Panc1 (cell line): ENCODE measurements around the gene PNLDC1.

ENCODE experiments used
- POLR2AphosphoS5 ChIP-seq: IDR thresholded peaks from 2 replicates; pipeline ENCODE4 v1.6.1; 2012; ENCODE audit warnings: mild to moderate bottlenecking, low read depth, low read length, moderate library complexity
- SIN3A ChIP-seq: IDR thresholded peaks from 2 replicates; pipeline ENCODE4 v1.6.1; 2012; ENCODE audit warnings: low read depth, mild to moderate bottlenecking, low read length, moderate library complexity, borderline replicate concordance; ENCODE audit not compliant: insufficient read depth
- TF ChIP-seq, protein P1 (sequence below): fragments of 450-650 bp; IDR thresholded peaks from 2 replicates; pipeline ENCODE4 v1.5.1; 2017; ENCODE audit warnings: mild to moderate bottlenecking
- TF ChIP-seq, protein P2 (sequence below), 2 experiments: IDR thresholded peaks; 2 replicates each; pipeline ENCODE4 v1.6.1; 2011 to 2012; ENCODE audit warnings: low read depth in 2 of 2, control low read depth in 1 of 2, low read length in 1 of 2, mild to moderate bottlenecking in 1 of 2, moderate library complexity in 1 of 2; ENCODE audit not compliant: insufficient read depth in 1 of 2

DNA sequence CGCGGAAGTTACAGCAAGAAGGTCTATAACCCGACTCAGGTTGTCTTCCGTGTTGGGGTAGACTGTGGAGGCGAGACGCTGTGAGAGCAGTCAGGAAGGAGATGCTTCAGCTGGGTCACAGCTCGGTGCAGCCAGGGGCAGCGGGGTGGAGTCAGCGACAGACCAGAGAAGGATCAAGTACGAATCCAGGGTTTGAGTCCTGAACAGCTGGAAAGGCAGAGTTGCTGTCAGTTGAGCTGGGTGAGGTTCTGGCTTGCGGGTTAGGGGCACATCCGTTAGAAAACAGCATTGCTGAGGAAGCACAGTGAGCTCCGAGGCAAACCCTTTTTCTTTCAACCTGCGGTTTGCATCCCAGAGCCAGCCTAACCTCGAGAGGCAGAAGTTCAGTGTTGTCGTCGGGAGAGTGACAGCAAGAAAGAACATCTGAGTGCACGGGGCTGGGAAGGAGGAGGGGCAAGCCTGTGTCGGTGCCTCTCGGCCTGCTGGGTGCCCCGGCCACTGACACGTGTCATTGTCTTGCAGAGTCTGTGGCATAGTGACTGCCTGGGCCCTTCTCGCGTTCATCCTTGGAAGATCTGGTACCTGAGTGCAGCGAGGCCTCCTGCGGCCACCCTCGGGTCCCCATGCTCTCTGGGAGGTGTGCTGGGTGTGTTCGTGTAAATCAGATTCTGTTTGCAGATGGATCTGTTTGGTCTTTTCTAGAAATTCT, 20.0 kb downstream of the PNLDC1 start:
- TF ChIP-seq, protein P1, sequence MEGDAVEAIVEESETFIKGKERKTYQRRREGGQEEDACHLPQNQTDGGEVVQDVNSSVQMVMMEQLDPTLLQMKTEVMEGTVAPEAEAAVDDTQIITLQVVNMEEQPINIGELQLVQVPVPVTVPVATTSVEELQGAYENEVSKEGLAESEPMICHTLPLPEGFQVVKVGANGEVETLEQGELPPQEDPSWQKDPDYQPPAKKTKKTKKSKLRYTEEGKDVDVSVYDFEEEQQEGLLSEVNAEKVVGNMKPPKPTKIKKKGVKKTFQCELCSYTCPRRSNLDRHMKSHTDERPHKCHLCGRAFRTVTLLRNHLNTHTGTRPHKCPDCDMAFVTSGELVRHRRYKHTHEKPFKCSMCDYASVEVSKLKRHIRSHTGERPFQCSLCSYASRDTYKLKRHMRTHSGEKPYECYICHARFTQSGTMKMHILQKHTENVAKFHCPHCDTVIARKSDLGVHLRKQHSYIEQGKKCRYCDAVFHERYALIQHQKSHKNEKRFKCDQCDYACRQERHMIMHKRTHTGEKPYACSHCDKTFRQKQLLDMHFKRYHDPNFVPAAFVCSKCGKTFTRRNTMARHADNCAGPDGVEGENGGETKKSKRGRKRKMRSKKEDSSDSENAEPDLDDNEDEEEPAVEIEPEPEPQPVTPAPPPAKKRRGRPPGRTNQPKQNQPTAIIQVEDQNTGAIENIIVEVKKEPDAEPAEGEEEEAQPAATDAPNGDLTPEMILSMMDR = no peak
- TF ChIP-seq POLR2AphosphoS5 (no peak), SIN3A (no peak)
- TF ChIP-seq, protein P2, sequence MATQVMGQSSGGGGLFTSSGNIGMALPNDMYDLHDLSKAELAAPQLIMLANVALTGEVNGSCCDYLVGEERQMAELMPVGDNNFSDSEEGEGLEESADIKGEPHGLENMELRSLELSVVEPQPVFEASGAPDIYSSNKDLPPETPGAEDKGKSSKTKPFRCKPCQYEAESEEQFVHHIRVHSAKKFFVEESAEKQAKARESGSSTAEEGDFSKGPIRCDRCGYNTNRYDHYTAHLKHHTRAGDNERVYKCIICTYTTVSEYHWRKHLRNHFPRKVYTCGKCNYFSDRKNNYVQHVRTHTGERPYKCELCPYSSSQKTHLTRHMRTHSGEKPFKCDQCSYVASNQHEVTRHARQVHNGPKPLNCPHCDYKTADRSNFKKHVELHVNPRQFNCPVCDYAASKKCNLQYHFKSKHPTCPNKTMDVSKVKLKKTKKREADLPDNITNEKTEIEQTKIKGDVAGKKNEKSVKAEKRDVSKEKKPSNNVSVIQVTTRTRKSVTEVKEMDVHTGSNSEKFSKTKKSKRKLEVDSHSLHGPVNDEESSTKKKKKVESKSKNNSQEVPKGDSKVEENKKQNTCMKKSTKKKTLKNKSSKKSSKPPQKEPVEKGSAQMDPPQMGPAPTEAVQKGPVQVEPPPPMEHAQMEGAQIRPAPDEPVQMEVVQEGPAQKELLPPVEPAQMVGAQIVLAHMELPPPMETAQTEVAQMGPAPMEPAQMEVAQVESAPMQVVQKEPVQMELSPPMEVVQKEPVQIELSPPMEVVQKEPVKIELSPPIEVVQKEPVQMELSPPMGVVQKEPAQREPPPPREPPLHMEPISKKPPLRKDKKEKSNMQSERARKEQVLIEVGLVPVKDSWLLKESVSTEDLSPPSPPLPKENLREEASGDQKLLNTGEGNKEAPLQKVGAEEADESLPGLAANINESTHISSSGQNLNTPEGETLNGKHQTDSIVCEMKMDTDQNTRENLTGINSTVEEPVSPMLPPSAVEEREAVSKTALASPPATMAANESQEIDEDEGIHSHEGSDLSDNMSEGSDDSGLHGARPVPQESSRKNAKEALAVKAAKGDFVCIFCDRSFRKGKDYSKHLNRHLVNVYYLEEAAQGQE (IDR thresholded peaks at IDR 0.05; ENCODE audit: insufficient read depth in 1 of 2, low read depth in 2 of 2, low read length in 1 of 2) = no peak
